Measurements from ENCODE around the gene OPN1SW. TPM values are rescaled to one million over a fixed set of nuclear protein-coding genes. Genes with fewer than 3 reads are reported as not detected.
A peak's percentile ranks its signal among the peaks of the same experiment; 100 is the strongest.

OPN1SW gene
- total RNA-seq, 2 donors from 2014 or later: not detected

DNA sequence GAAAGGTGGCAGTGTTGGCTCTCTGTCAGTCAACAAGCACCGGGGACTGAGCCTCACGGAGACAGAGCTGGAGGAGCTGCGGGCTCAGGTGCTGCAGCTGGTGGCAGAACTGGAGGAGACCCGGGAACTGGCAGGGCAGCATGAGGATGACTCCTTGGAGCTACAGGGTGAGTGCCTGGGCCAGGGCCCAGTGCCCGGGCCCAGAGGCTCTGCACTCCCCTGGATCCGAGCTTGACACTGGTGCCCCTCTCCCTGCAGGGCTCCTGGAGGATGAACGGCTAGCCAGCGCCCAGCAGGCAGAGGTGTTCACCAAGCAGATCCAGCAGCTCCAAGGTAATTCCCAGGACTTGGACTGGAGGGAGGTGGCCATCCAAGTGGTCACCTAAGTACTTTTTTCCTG is 18.8 kb upstream of the OPN1SW start:
- intact Hi-C loops (cut with DNase I): no loop called here
- DNase-seq (no peak), ATAC-seq (no peak)

GRCh38 chr7:128794020-128794419 is 18.4 kb upstream of the OPN1SW start:
- intact Hi-C loops (cut with DNase I): no loop called here

DNA sequence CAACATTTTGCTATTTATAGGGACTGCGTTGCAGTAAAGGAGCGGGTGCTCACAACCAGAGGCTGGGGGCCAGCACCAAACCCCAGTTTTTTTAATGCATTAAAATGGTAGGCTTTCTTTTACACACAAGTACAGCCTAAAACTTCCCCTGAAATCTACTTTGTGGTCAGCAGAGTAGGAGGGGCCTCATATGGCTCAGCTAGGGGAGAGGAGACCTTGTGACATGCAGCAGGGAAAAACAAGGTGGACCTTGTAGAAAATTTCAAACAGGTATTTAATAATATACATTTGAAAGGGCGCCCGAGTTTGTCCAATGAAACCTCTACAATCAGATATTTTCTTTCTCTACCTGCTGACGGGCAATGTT is 17.6 kb upstream of the OPN1SW start:
- intact Hi-C loops (cut with DNase I): no loop called here
- no peak for DNase-seq

More at GRCh38 chr7:128794020-128794419, 18.4 kb upstream of the OPN1SW start:
- ATAC-seq (no peak), DNase-seq (no peak)

DNA sequence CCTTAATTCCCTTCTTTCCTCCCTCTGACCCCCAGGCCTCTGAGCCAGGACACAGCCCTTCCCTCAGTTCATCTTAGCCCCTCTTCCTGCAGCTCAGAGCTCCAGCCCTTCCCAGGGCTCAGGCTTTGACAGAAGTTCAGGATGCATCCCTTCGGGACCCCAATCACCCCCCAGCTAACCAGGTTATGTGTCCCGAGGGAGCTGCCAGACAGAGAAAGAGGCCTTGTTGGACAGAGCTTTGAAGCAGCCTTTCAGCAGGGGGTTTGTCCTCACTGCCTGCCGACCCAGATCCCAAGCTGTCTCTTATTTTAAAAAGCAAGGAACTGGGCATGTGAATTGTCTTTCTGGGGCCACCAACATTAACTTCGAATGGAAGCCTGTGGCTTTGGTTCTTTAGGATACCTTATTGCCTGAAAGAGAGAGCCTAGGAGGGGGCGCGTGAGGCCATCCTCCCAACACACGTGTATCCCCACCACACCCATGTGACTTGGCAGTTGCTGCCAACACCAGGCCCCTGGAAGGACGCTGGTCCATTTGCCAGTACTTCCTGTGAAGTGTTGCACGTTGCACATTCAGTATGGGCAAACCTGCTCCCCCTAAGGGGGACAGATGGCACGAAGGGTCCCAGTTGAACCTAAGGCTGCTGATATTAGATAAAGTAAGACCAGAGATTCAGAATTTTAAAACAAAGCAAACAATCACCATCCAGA is 17.0 kb upstream of the OPN1SW start:
- DNase-seq (no peak), ATAC-seq (no peak)
- intact Hi-C loops (cut with DNase I): no loop called here

More for the DNA sequence above, 17.6 kb upstream of the OPN1SW start:
- ATAC-seq: no peak

GRCh38 chr7:128791972-128792327 is 16.4 kb upstream of the OPN1SW start:
- ATAC-seq (peak in 1 of 2 donors; percentile 29), DNase-seq (no peak)
- intact Hi-C loops (cut with DNase I): no loop called here

DNA sequence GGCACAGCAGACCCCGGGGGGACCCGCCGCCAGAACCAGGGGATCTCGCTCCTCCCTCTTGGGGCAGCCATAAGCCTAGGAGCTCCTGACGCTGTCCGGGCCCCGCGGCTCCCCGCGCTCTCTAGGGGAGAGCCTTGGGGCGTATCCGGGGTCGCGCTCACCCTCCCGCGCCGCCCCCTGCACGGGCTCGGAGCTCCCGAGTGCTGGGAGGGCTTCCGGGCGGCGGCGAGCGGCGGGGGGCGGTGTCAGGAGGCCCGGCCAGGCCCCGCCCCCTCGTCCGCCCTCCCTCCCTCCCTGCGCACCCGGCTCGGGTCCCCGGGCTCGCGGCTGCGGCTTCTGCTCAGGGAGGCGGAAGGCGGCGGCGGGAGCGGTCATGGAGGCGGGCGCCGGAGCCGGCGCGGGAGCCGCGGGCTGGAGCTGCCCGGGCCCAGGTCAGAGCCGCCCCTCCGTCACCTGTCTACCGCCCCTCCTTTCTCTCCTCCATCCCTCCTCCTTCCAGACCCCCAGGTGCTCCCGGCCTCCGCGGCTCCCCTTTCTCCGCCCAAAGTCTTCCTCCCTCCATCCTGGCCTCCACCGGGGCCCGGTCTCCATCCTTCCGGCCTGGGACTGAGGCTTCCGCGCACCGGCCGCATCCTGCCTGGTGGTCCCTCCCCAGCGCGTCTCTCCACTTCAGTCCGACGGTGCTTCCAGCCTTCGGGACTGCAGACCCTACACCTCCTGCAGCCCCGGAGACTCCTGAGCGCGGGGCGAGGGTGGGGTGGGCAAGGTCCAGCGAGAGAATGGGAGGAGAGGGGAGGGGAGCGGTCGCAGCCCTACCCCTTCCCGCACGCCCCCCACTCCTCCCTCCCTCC is 15.8 kb upstream of the OPN1SW start, which contains the start of gene CCDC136:
Gene CCDC136, plus strand, starts transcription at position 848 of the 851 bp plus-strand sequence. CDS start 444 bp downstream, outside the sequence.
- DNase-seq (peak; percentile 76), ATAC-seq (peak; percentile 91 to 96)
- intact Hi-C loops (cut with DNase I): no loop called here

- intact Hi-C loops (cut with DNase I): no loop called here
- DNase-seq: no peak
- peak; percentile 28 to 38 for ATAC-seq
These were observed 14.9 kb upstream of the OPN1SW start for GRCh38 chr7:128790315-128791041.

- ATAC-seq (no peak), DNase-seq (no peak)
- intact Hi-C loops (cut with DNase I): loop anchor here in 1 of 2 donors (5.0 kb wide), 1 partner anchor 34 kb away; no protein-coding TSS in a partner anchor
These were observed 13.1 kb upstream of the OPN1SW start for GRCh38 chr7:128788446-128789412.

DNA sequence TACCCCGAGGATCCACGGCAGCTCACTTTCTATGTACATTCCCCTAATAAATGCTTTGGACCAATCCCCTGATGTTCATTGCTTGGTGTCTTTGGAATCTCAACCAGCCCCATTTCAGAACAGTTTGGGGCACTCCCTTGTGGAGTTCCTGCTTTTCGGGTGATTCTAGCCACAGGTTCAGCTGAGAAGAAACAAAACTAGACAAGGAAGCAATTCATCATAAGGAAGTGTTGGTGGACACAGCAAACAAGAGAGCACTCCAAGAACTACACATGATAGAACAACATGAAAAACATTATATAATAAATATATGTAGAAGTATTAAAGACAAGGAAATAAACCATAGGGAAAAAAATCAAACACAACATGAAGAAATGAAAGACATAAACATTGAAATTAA is 10.1 kb upstream of the OPN1SW start:
- ATAC-seq: no peak
- intact Hi-C loops (cut with DNase I): loop anchor here in 1 of 2 donors (5.0 kb wide), 1 partner anchor 37 kb away; no protein-coding TSS in a partner anchor
- DNase-seq: no peak

- peak; percentile 71 for DNase-seq
- peak; percentile 70 to 93 for ATAC-seq
- intact Hi-C loops (cut with DNase I): no loop called here
These were observed 7.7 kb upstream of the OPN1SW start for GRCh38 chr7:128783143-128783861.

DNA sequence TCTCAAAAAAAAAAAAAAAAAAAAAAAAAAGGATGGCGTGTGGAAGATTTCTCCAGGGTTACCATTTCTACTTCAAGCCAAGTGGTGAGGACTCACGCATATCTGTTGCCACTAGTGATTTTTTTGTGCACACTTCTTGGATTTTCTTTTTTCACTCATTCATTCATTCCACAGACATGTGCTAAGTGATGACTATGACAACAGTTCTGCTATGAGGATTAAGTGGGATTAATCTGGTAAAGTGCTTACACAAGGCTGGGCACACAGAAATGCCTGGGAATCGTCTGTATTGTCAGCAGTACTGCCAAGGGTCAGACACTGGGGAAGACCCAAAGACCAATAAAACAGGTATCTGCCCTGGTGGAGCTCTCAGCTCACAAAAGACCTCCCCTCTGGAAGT is 6.3 kb upstream of the OPN1SW start:
- intact Hi-C loops (cut with DNase I): no loop called here
- ATAC-seq (no peak), DNase-seq (no peak)

GRCh38 chr7:128781126-128781525 is 5.5 kb upstream of the OPN1SW start:
- intact Hi-C loops (cut with DNase I): no loop called here
- ATAC-seq: no peak
- no peak for DNase-seq

- ATAC-seq: no peak
- intact Hi-C loops (cut with DNase I): no loop called here
- DNase-seq: no peak
These were observed 3.4 kb upstream of the OPN1SW start for GRCh38 chr7:128778946-128779345.

DNA sequence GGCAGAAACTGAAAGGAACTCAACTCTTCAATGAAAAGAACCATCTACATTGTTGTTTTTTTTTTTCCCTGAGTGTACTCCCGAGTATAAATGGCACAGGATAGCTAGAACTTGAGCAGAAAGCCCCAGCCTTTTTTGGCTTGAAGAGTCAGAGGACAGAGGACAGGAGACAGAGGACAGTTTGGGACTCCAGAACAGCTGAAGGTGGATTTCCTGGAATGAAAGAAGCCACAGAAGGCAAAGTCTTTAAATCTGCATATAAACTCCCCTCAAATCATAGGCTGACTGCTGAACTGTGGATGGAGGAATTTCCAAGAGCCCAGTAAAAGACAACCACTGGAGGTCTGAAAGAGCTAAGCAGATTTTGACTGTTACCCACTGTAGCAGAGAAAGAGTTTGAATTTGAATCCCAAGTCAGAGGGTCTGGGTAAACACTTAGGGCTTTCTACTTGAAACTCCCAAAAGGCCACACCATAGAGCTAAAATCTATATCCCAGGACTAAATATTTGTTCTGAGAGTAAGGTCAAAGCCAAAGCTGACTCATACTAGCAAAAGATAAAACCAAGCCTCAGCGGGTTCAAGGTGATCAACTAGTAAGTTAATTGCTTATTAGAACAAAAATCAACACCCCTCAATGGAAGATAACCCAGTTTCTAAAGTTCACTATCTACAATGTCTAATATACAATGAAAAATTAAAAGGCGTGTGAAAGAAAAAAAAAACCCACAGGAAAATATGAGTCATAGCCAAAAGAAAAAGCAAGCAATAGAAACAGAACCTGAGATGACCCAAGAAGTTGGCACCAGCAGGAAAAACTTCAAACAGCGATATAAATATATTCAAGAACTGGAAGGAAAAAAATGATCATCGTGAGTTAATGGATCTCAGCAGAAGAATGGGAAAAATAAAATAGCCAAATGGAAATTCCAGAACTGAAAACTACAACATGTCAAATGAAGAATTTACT is 1.8 kb upstream of the OPN1SW start:
- intact Hi-C loops (cut with DNase I): no loop called here
- no peak for DNase-seq
- no peak for ATAC-seq

DNA sequence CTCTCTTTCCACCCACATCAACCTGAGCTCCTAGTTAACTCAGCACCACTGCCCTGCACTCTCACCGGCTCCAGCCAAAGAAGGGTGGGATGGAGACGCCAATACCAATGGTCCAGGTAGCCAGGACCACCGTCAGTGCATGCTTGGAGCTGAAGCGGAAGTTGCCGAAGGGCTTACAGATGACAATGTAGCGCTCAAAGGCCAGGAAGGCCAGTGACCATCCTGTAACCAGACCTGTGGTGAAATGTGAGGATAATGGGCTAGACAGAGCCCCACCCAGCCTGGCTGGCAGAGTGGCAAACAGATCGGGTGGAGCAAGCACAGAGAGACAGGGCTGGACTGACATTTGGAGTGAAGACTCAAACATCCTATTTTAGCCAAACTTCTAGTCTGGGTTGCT is 673 bp downstream of the OPN1SW start:
- ATAC-seq: peak in 1 of 2 donors; percentile 20
- intact Hi-C loops (cut with DNase I): no loop called here

GRCh38 chr7:128774029-128774689 is 1.4 kb downstream of the OPN1SW start:
- intact Hi-C loops (cut with DNase I): no loop called here
- ATAC-seq (no peak), DNase-seq (no peak)

More for the DNA sequence above, 673 bp downstream of the OPN1SW start:
- no peak for DNase-seq
